OCI-LY7 (cell line): ENCODE data around the gene MYH7. TPM values are rescaled to one million over a fixed set of nuclear protein-coding genes. Genes with fewer than 3 reads are reported as not detected.

ENCODE experiments used
- BruUV-seq: library from RNA; stranded (reverse); fragments of 400-500 nt; replicated peaks from 2 replicates; lab custom pipeline; 2021; lab: Mats Ljungman, UMichigan
- CTCF ChIA-PET: fragments of 300-600 bp; sonication (Branson Sonifier 250); formaldehyde crosslinking; loops from one replicate; lab custom pipeline; 2022; ENCODE audit warnings: antibody characterized with exemption; ENCODE audit not compliant: unreplicated experiment; lab: Charles Lee
- POLR2A ChIA-PET: fragments of 300-600 bp; sonication (Branson Sonifier 250); formaldehyde crosslinking; loops from one replicate; lab custom pipeline; 2022; ENCODE audit warnings: antibody characterized with exemption; lab: Charles Lee
- DNase-seq: peaks from one replicate; pipeline ENCODE4 v3.0.0-alpha.2; 2015; ENCODE audit warnings: low spot score
- H2AFZ ChIP-seq: fragments of 200-600 bp; sonication (generic), shearing (Covaris generic); 2 replicates; pipeline ENCODE4 v1.6.1; 2014; ENCODE audit warnings: mild to moderate bottlenecking, antibody characterized with exemption, low read length, moderate library complexity
- H3K27ac ChIP-seq: fragments of 200-600 bp; sonication (generic); 2 replicates; pipeline ENCODE4 v1.5.1; 2014; ENCODE audit warnings: mixed run types, low read depth, mild to moderate bottlenecking, moderate library complexity, low read length, inconsistent platforms; ENCODE audit not compliant: poor library complexity, severe bottlenecking
- H3K36me3 ChIP-seq: fragments of 200-600 bp; sonication (generic); 2 replicates; pipeline ENCODE4 v1.6.1; 2014; ENCODE audit warnings: mild to moderate bottlenecking, antibody characterized with exemption, low read length, moderate library complexity, mixed read lengths; ENCODE audit not compliant: insufficient read depth
- H3K4me1 ChIP-seq: fragments of 200-600 bp; sonication (generic); 2 replicates; pipeline ENCODE4 v1.5.1; 2014; ENCODE audit warnings: mild to moderate bottlenecking, low read length; ENCODE audit not compliant: insufficient read depth, poor library complexity, severe bottlenecking
- H3K4me2 ChIP-seq: fragments of 200-600 bp; sonication (generic); 2 replicates; pipeline ENCODE4 v1.6.1; 2014; ENCODE audit warnings: mild to moderate bottlenecking, low read length
- H3K4me3 ChIP-seq: fragments of 200-600 bp; sonication (generic); 2 replicates; pipeline ENCODE4 v1.5.1; 2014; ENCODE audit warnings: mild to moderate bottlenecking, low read depth, low read length; ENCODE audit not compliant: poor library complexity, severe bottlenecking
- H3K79me2 ChIP-seq: fragments of 200-600 bp; sonication (generic); 2 replicates; pipeline ENCODE4 v1.6.1; 2016; ENCODE audit warnings: low read depth, mild to moderate bottlenecking, low read length, moderate library complexity, mixed read lengths; ENCODE audit not compliant: insufficient read depth
- H3K9me2 ChIP-seq: fragments of 200-600 bp; sonication (generic); 2 replicates; pipeline ENCODE4 v1.6.1; 2016; ENCODE audit warnings: mild to moderate bottlenecking, low read length, mixed read lengths; ENCODE audit not compliant: insufficient read depth
- H3K9me3 ChIP-seq: fragments of 200-600 bp; sonication (generic); 2 replicates; pipeline ENCODE4 v1.6.1; 2014; ENCODE audit warnings: mild to moderate bottlenecking, mixed run types, low read length, mixed read lengths
- H4K20me1 ChIP-seq: fragments of 200-600 bp; sonication (generic); 2 replicates; pipeline ENCODE4 v1.6.1; 2014; ENCODE audit warnings: mild to moderate bottlenecking, antibody characterized with exemption, low read length, moderate library complexity, mixed read lengths; ENCODE audit not compliant: insufficient read depth
- EZH2phosphoT487 ChIP-seq: fragments of 200-600 bp; sonication (generic); IDR thresholded peaks from 2 replicates; pipeline ENCODE4 v1.6.1; 2018; ENCODE audit warnings: low read depth, borderline replicate concordance, mild to moderate bottlenecking, mixed run types, antibody characterized with exemption, low read length, moderate library complexity, mixed read lengths
- intact Hi-C: fragments of 100-400 bp; cut with micrococcal nuclease; formaldehyde crosslinking; loops from one replicate; pipeline ENCODE4 v1.10.0; 2022; ENCODE audit not compliant: unreplicated experiment
- total RNA-seq, 2 experiments: library from RNA; depleted of rRNA in 1 of 2; stranded (reverse); fragments of >200 nt in 1 of 2; shearing (Covaris generic) in 1 of 2; gene quantifications; 2 replicates each; pipeline ENCODE4 v1.2.3, GENCODE V29; 2014 to 2022
- TF ChIP-seq, protein P1 (sequence below): fragments of 200-600 bp; sonication (generic); conservative IDR thresholded peaks from 2 replicates; pipeline ENCODE4 v1.5.1; 2014; ENCODE audit warnings: mild to moderate bottlenecking, antibody characterized with exemption, low read length, moderate library complexity, mixed read lengths

The MYH7 gene
- total RNA-seq, 2 experiments from 2014 or later = not detected

DNA sequence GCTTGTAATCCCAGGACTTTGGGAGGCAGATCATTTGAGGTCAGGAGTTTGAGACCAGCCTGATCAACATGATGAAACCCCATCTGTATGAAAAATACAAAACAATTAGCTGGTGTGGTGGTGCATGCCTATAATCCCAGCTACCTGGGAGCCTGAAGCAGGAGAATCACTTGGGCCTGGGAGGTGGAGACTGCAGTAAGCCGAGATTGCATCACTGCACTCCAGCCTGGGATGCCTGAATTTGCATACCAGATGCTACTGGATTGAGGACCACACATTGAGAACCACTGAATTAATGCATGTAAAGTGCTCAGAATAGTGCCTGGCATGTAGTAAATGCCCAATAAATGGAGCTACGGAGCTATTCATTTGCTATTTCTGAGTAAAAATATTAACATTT lies 14.9 kb upstream of the MYH7 start:
- no TSS peak for BruUV-seq
- ChIA-PET CTCF (no interaction called here), POLR2A (no interaction called here)
- no peak overlapping the region for H2AFZ ChIP-seq
- no peaks in the 10 kb centered on the region for H3K9me3 ChIP-seq
- no peaks in the 10 kb centered on the region for H3K9me2 ChIP-seq
- H3K4me3 ChIP-seq = no peak overlapping the region
- DNase-seq = no peak
- intact Hi-C loops = no loop called here
- no peaks in the 10 kb centered on the region for H4K20me1 ChIP-seq
- no peak overlapping the region for H3K4me2 ChIP-seq
- H3K79me2 ChIP-seq = no peaks in the 10 kb centered on the region
- H3K36me3 ChIP-seq = no peaks in the 10 kb centered on the region
- TF ChIP-seq, protein P1, sequence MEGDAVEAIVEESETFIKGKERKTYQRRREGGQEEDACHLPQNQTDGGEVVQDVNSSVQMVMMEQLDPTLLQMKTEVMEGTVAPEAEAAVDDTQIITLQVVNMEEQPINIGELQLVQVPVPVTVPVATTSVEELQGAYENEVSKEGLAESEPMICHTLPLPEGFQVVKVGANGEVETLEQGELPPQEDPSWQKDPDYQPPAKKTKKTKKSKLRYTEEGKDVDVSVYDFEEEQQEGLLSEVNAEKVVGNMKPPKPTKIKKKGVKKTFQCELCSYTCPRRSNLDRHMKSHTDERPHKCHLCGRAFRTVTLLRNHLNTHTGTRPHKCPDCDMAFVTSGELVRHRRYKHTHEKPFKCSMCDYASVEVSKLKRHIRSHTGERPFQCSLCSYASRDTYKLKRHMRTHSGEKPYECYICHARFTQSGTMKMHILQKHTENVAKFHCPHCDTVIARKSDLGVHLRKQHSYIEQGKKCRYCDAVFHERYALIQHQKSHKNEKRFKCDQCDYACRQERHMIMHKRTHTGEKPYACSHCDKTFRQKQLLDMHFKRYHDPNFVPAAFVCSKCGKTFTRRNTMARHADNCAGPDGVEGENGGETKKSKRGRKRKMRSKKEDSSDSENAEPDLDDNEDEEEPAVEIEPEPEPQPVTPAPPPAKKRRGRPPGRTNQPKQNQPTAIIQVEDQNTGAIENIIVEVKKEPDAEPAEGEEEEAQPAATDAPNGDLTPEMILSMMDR = no peak
- no peak for TF ChIP-seq EZH2phosphoT487
- no peaks in the 10 kb centered on the region for H3K4me1 ChIP-seq
- H3K27ac ChIP-seq = no peak overlapping the region

DNA sequence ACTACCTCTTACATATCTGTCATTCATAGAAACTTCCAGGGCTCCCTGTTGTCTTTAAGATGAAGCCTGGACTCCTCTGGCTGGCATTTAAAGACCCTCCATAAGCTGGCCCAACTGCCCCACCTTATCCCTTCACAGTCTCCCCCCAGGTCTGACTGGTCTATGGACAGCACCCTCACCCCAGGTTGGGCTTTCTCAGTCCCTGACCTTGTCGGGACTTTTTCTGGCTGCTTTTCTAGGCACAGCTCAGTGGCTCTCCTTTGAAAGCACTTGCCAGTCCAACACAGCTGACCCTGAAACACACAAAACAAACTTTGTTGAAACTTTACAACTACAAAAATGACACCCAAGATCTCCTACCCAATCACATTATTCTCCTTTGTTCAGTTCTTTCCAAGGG lies 13.9 kb upstream of the MYH7 start:
- H3K36me3 ChIP-seq = no peaks in the 10 kb centered on the region
- H4K20me1 ChIP-seq = no peaks in the 10 kb centered on the region
- no peaks in the 10 kb centered on the region for H3K79me2 ChIP-seq
- no peaks in the 10 kb centered on the region for H3K9me2 ChIP-seq
- no peaks in the 10 kb centered on the region for H3K9me3 ChIP-seq
- ChIA-PET POLR2A (no interaction called here), CTCF (no interaction called here)
- TF ChIP-seq EZH2phosphoT487 = no peak
- TF ChIP-seq, protein P1 = no peak
- intact Hi-C loops = no loop called here
- H3K27ac ChIP-seq = no peak overlapping the region
- no peak overlapping the region for H3K4me3 ChIP-seq
- BruUV-seq = no TSS peak
- H3K4me1 ChIP-seq = no peaks in the 10 kb centered on the region
- no peak overlapping the region for H3K4me2 ChIP-seq
- no peak overlapping the region for H2AFZ ChIP-seq
- no peak for DNase-seq

DNA sequence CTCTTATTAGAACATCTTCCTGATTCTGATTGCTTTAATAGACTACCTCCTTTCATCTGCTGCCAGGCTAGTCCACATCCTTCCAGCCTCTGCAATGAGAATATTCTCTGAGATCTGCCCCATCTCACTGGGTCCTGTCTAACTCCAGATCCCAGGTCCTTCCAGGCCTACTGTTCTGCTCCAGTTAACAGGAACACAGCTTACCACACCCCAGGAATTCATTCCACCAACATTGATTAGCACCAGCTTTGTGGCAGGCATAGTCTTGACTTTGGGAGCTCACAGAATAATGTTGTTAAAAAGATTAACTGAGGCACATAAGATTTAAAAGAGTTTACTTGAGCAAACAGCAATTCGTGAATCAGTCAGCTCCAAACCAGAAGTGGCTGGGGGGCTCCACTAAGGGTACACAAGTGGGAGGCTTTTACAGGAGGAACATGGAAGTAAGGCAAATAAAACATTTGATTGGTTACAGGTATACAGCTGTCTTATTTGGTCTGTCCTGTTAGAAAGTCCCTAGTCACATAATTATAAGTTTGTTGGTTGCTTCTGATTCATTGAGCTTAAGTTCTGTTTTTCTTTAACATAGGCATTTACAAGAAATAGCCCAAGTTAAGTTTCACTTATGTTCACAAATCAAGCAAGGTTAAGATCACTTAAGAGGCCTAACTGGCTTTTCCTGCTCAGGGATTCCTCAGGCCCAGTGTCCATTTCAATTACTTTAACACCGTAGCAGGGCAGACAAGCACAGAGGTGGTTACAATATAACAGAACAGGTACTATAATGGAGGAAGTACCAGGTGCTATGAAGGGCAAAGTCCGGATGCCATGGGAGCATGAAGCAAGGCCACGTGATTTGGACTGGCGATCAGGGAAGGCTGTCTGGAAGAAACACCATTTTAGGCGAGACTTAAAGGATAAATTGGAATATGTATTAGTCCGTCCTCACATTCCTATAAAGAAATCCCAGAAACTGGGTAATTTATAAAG lies 12.2 kb upstream of the MYH7 start:
- H3K79me2 ChIP-seq = no peaks in the 10 kb centered on the region
- H3K36me3 ChIP-seq = no peaks in the 10 kb centered on the region
- intact Hi-C loops = no loop called here
- H3K4me2 ChIP-seq = no peak overlapping the region
- no peaks in the 10 kb centered on the region for H3K9me3 ChIP-seq
- no peak overlapping the region for H3K27ac ChIP-seq
- no peak overlapping the region for H2AFZ ChIP-seq
- H3K4me1 ChIP-seq = no peaks in the 10 kb centered on the region
- H4K20me1 ChIP-seq = no peaks in the 10 kb centered on the region
- no peaks in the 10 kb centered on the region for H3K9me2 ChIP-seq
- BruUV-seq = no TSS peak
- no peak overlapping the region for H3K4me3 ChIP-seq
- CTCF ChIA-PET = no interaction called here
- no peak for DNase-seq
- TF ChIP-seq EZH2phosphoT487 = no peak
- TF ChIP-seq, protein P1 = no peak
- POLR2A ChIA-PET = interaction anchor here (1.1 kb wide), 1 partner anchor 12 kb away, joined by 3 read pairs; the partner anchor contains the start of gene MYH7
